GM21423 (cell line): ENCODE data around the gene CARNS1.

Source experiments
- ATAC-seq: cut with Tn5 transposase; IDR thresholded peaks from one replicate; pipeline ENCODE4 v1.9.1; 2021; ENCODE audit warnings: mild to moderate bottlenecking, moderate library complexity; ENCODE audit not compliant: unreplicated experiment

Gene CARNS1, protein sequence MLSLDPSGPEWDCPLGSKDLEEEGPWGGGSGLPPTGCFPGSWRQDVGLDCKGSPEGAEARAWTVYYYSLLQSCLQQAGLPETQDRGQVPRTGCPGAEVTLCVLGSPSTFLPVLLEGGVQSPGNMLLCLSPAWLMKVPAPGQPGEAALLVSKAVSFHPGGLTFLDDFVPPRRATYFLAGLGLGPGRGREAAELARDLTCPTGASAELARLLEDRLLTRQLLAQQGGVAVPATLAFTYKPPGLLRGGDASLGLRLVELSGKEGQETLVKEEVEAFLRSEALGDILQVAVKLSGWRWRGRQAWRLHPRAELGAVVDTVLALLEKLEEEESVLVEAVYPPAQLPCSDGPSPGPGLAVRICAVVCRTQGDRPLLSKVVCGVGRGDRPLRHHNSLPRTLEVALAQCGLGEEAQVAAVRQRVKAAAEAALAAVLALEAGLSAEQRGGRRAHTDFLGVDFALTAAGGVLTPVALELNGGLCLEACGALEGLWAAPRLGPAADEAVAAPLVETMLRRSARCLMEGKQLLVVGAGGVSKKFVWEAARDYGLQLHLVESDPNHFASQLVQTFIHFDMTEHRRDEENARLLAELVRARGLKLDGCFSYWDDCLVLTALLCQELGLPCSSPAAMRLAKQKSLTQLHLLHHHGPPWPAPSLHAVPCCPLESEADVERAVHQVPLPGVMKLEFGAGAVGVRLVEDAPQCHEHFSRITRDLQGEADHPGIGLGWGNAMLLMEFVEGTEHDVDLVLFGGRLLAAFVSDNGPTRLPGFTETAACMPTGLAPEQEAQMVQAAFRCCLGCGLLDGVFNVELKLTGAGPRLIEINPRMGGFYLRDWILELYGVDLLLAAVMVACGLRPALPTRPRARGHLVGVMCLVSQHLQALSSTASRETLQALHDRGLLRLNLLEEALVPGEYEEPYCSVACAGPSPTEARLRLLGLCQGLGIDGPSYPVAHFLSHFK

GRCh38 chr11:67415501-67416304 lies at the start of gene CARNS1:
Gene CARNS1, plus strand, starts transcription at chr11:67415678. Its CDS starts 522 bp downstream, at chr11:67416200.
- ATAC-seq, result no peak

GRCh38 chr11:67365736-67366444 lies 49.6 kb upstream of the CARNS1 start:
- no peak for ATAC-seq

- ATAC-seq, result no peak
These were observed 48.9 kb upstream of the CARNS1 start for GRCh38 chr11:67366546-67366945.

DNA sequence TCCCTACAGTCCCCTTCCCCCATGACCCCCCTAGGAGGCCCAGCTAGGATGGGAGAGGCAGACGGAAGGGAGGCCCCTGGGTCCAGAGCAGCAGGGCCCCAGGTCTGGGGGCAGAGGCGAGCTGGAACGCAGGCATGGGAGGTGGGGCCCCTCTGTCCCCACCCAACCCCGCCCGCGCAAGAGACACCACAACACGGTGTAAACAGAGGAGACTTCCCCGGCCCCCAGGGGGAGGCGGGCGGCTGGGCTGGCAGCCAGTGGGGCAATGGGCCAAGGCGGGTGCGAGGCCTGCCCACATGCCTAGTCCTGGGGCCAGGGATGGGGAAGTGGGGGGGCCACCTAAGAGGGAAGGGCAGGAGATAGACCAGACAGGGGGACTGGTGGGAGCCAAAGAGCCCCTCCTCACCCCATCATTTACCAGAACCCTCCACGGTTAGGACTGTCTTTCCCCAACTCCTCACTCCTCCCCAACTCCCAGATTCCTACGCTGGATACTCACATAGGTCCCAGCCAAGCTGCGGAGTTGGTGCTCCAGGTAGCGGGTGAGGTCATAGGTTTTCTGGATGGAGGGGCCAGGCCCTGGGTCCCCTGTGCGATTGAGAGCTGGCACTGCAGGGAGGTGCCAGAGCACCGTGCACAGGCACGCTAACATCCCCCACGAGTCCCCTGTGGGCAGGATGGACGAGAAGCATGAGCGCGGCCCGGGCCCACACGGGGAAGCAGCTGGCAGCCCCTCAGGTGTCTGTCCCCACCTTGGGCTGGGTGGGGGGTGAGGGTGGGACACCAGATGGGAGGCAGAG lies 48.3 kb upstream of the CARNS1 start:
- no peak for ATAC-seq

DNA sequence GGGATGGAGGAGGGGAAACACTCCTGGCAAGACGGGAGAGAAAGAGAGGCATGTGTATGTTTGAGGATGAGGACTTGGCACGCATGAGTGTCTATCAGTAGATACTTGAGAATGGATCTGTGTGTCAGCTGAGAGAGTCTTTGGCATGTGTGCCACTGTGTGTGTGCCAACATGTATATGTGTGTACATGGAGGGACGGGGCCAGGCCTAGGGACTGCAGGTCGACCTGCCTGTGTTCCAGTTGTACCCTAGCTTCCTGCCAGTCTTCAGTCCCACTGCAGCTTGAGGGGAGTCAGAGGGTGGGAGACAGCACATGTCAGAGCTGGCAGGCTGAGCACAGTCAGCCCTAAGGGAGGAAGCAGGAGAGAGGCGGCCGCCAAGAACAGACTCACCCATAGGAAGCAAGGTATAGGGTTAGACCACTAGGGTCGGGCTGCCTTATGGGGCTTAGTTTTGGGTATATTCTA lies 47.7 kb upstream of the CARNS1 start:
- no peak for ATAC-seq

GRCh38 chr11:67368621-67369020 lies 46.9 kb upstream of the CARNS1 start:
- ATAC-seq, result peak; percentile 40

DNA sequence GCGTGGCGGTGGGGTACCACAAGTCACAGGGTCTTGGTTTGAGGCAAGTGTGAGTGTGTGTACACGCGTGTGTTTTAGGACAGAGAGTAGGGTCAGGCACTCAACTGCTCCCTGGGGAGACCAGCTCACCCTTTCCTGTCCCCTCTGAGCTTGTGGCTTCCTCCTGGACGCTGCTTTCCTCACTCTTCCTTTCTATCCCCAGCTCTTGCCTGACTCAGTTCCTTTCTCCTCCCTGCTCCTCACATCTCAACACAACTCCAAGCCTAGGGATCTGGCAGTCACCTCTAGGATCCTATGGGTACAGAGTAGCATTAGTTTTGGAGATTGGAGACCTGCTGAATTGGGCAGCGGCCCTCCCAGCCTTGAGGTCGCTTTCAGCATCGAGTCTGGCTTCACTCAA lies 46.2 kb upstream of the CARNS1 start:
- no peak for ATAC-seq

DNA sequence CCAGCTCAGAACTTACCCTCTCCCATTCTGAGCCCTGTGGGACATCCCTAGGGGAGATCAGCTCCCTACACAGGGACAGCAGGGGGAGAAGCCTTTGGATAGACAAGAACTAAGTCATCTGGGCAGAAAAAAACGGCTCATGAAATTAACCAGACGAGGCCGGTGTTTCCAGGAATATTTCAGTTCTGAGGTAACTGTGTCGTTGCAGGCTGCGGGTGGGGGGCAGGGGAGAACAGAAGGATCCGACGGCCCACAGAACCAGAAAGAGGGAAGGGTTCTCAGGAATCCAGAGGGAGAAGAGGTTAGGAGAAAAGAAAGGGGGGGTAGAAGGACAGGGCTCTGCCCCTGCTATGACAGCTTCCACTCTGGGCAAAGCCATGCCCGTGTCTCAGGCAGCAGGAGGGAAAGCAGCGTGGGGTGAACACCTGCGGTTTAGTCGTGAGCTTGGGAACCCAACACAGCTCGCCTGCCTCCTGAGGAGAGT lies 45.6 kb upstream of the CARNS1 start:
- ATAC-seq, result no peak

GRCh38 chr11:67370351-67371076 lies 45.0 kb upstream of the CARNS1 start:
- ATAC-seq, result no peak

GRCh38 chr11:67371189-67371910 lies 44.1 kb upstream of the CARNS1 start:
- no peak for ATAC-seq

DNA sequence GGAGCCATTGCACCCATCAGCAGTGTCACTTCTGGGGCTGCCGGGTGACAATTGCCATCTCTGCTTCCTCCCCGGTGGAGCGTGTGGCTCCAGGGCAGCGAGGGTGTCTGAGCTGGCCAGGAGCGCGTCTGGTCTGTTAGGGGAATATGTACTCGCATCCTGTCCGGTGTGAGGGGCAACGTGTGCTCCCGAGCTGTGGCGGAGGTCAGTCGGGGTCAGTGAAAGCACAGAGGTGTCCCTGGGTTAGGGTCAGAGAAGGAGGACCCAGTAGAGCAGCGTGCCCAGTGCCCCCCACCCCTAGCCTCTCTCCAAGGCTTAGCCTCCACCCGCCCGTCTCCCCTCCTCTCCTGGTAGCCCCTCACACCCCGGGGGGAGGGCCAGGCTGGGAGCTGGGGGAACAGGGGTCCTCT lies 43.6 kb upstream of the CARNS1 start:
- no peak for ATAC-seq

GRCh38 chr11:67372321-67372992 lies 43.0 kb upstream of the CARNS1 start:
- peak; percentile 5 for ATAC-seq

GRCh38 chr11:67372993-67373647 lies 42.4 kb upstream of the CARNS1 start, which contains the start of gene CLCF1:
Gene CLCF1, minus strand, starts transcription at chr11:67373598. Its CDS starts 59 bp downstream, at chr11:67373539.
- ATAC-seq, result peak; percentile 16

- ATAC-seq, result peak; percentile 31
These were observed 41.6 kb upstream of the CARNS1 start for GRCh38 chr11:67373648-67374570.

DNA sequence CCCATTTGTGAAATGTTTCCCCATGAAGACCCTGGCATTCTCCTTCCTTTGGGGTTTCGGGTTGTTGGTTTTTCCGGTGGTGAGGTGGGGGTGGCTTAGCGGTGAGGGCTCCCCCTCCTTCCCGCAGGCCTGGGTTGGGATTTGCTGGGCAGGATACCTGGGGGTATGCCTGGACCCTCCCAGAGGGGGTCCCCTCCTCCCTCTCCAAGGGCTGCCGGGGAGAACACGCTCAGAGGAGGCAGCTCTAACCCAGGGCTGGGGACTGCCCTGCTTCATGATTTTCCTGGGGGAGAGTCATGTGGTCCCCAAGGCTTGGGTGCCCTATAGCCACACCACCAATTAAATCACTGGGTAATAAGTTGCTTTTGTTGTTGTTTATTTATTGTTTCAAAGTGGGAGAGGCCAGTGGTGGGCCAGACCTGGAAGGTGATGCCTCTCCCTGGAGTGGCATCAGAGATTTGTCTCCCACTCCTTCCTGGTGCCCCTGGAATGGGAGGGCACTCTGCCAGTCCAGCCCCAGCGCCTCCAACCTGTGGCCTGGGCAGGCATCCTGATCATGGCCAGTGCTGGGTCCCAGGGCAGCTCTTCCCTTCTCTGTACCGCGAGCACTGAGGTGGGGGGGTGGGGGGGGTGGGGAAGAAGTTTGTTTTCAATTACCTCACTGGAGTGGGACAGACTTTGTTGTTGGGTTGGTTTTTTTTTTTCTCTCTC lies 40.8 kb upstream of the CARNS1 start:
- no peak for ATAC-seq
